B cell (primary cell): ENCODE results near the gene HBM. TPM values are rescaled to one million over a fixed set of nuclear protein-coding genes. Genes with fewer than 3 reads are reported as not detected.
A peak's percentile ranks its signal among the peaks of the same experiment; 100 is the strongest.

ENCODE experiments used
- ATAC-seq: fragments of 200-7000 bp; cut with Tn5 transposase; one replicate; pipeline ENCODE4 v1.10.0; 2021; ENCODE audit warnings: low read depth, mild to moderate bottlenecking, moderate number of reproducible peaks, moderate library complexity
- CTCF ChIA-PET: fragments of 350-600 bp; sonication (Branson Sonifier 250); formaldehyde crosslinking; loops from one replicate; lab custom pipeline; 2021; ENCODE audit warnings: antibody characterized with exemption, inconsistent platforms; lab: Charles Lee
- POLR2A ChIA-PET: fragments of 350-600 bp; sonication (Branson Sonifier 250); formaldehyde crosslinking; loops from one replicate; lab custom pipeline; 2021; ENCODE audit warnings: antibody characterized with exemption; lab: Charles Lee
- DNase-seq: peaks from one replicate; pipeline ENCODE4 v3.0.0; 2013
- H2AFZ ChIP-seq: 2 replicates; pipeline ENCODE4 v1.6.1; 2012; ENCODE audit warnings: mild to moderate bottlenecking, low read depth, low read length; ENCODE audit not compliant: insufficient read depth, poor library complexity, severe bottlenecking
- H3K27ac ChIP-seq, 2 donors: 1 replicate in 1 of 2; 2 replicates in 1 of 2; pipeline ENCODE4 v1.5.1; 2012 to 2013; ENCODE audit warnings: low read length in 2 of 2, mild to moderate bottlenecking in 2 of 2, moderate library complexity in 1 of 2
- H3K27me3 ChIP-seq, 4 experiments: fragments of 200-600 bp in 1 of 4; sonication (generic) in 1 of 4; replicated peaks in 1 of 4; 1 replicate in 2 of 4; 2 replicates in 2 of 4; pipeline versions ENCODE4 v1.6.1 to v1.7.0; 2013 to 2016; ENCODE audit warnings: low read length in 3 of 4, mild to moderate bottlenecking in 2 of 4, mixed read lengths in 1 of 4, moderate library complexity in 1 of 4; ENCODE audit not compliant: insufficient read depth in 4 of 4, control insufficient read depth in 3 of 4; ENCODE audit errors: control extremely low read depth in 1 of 4
- H3K36me3 ChIP-seq, 2 experiments: replicated peaks in 1 of 2; 1 replicate in 1 of 2; 2 replicates in 1 of 2; pipeline versions ENCODE4 v1.6.1 to v1.7.1; 2013; ENCODE audit warnings: low read length in 1 of 2; ENCODE audit not compliant: insufficient read depth in 2 of 2, control insufficient read depth in 1 of 2; ENCODE audit errors: control extremely low read depth in 1 of 2, extremely low read depth in 1 of 2
- H3K4me1 ChIP-seq, 2 donors: fragments of 200-600 bp in 1 of 2; sonication (generic) in 1 of 2; 1 replicate in 1 of 2; 2 replicates in 1 of 2; pipeline versions ENCODE4 v1.5.1 to v1.6.1; 2013 to 2017; ENCODE audit warnings: low read length in 2 of 2; ENCODE audit not compliant: control insufficient read depth in 2 of 2, insufficient read depth in 2 of 2
- H3K4me2 ChIP-seq: replicated peaks from 2 replicates; pipeline ENCODE3; 2012; ENCODE audit warnings: mild to moderate bottlenecking, low read depth, low read length; ENCODE audit not compliant: poor library complexity, severe bottlenecking
- H3K4me3 ChIP-seq, 5 experiments: fragments of 200-600 bp in 1 of 5; sonication (generic) in 1 of 5; 1 replicate in 3 of 5; 2 replicates in 2 of 5; pipeline versions ENCODE4 v1.5.1 to v1.7.0; 2011 to 2016; ENCODE audit warnings: low read length in 4 of 5, mild to moderate bottlenecking in 4 of 5, low read depth in 2 of 5, control low read depth in 1 of 5, moderate library complexity in 1 of 5; ENCODE audit not compliant: insufficient read depth in 1 of 5; ENCODE audit errors: control extremely low read depth in 1 of 5, extremely low read depth in 1 of 5
- H3K79me2 ChIP-seq: fragments of 200-600 bp; sonication (generic); one replicate; pipeline ENCODE4 v1.6.0; 2016; ENCODE audit warnings: low read length; ENCODE audit not compliant: control insufficient read depth, insufficient read depth
- H3K9ac ChIP-seq: fragments of 200-600 bp; sonication (generic); 2 replicates; pipeline ENCODE4 v1.6.1; 2017; ENCODE audit warnings: mild to moderate bottlenecking, low read length, moderate library complexity
- H3K9me3 ChIP-seq, 3 donors: one replicate each; pipeline versions ENCODE4 v1.6.1 to v1.7.1; 2013; ENCODE audit warnings: low read length in 2 of 3; ENCODE audit not compliant: control insufficient read depth in 2 of 3, insufficient read depth in 1 of 3; ENCODE audit errors: control extremely low read depth in 1 of 3
- H4K20me1 ChIP-seq: 2 replicates; pipeline ENCODE4 v1.6.0; 2012; ENCODE audit warnings: mild to moderate bottlenecking, low read length; ENCODE audit not compliant: insufficient read depth, control insufficient read depth, poor library complexity, severe bottlenecking
- H3K27ac Mint-ChIP-seq: one replicate; pipeline ENCODE4 v1.8.0; 2021; ENCODE audit warnings: mixed read lengths
- H3K27me3 Mint-ChIP-seq: one replicate; pipeline ENCODE4 v1.8.0; 2021; ENCODE audit warnings: mixed read lengths
- H3K4me1 Mint-ChIP-seq: one replicate; pipeline ENCODE4 v1.8.0; 2021; ENCODE audit warnings: mixed read lengths
- H3K4me3 Mint-ChIP-seq: one replicate; pipeline ENCODE4 v1.8.0; 2021; ENCODE audit warnings: mixed read lengths
- H3K9me3 Mint-ChIP-seq: one replicate; pipeline ENCODE4 v1.8.0; 2022; ENCODE audit warnings: mixed read lengths; ENCODE audit not compliant: insufficient read depth
- EZH2 ChIP-seq: IDR thresholded peaks from 2 replicates; pipeline ENCODE4 v1.6.1; 2012; ENCODE audit warnings: borderline replicate concordance, low read depth, mild to moderate bottlenecking, moderate library complexity, low read length; ENCODE audit not compliant: insufficient read depth, poor library complexity, severe bottlenecking
- WGBS: methylation state at CpG from one replicate; pipeline ENCODE4 v1.1.5; 2013; ENCODE audit warnings: missing lambda C conversion rate; ENCODE audit not compliant: insufficient coverage; 5-methylcytosine and 5-hydroxymethylcytosine counted together
- intact Hi-C: fragments of 100-400 bp; cut with micrococcal nuclease; formaldehyde crosslinking; loops from one replicate; pipeline ENCODE4 v1.10.0; 2022
- polyA plus RNA-seq: library from polyadenylated mRNA; depleted of rRNA; stranded (reverse); fragments of >200 nt; gene quantifications from 2 replicates; pipeline ENCODE4 v1.2.3, GENCODE V29; 2012
- total RNA-seq, 2 donors: library from RNA; stranded (reverse); fragments of 120-200 nt in 1 of 2; gene quantifications; 1 replicate in 1 of 2; 2 replicates in 1 of 2; pipeline versions ENCODE4 v1.2.3 to v1.2.4, GENCODE V29; 2013 to 2022
- TF ChIP-seq, protein P1 (sequence below): fragments of 200-600 bp; IDR thresholded peaks from one replicate; pipeline ENCODE4 v1.8.0; 2022; ENCODE audit warnings: antibody characterized with exemption, mild to moderate bottlenecking

HBM gene
- total and polyA plus RNA-seq, 2 donors (not counting 1 experiment from before 2014, with no cell fraction given): 0.64 TPM; not detected in 1

DNA sequence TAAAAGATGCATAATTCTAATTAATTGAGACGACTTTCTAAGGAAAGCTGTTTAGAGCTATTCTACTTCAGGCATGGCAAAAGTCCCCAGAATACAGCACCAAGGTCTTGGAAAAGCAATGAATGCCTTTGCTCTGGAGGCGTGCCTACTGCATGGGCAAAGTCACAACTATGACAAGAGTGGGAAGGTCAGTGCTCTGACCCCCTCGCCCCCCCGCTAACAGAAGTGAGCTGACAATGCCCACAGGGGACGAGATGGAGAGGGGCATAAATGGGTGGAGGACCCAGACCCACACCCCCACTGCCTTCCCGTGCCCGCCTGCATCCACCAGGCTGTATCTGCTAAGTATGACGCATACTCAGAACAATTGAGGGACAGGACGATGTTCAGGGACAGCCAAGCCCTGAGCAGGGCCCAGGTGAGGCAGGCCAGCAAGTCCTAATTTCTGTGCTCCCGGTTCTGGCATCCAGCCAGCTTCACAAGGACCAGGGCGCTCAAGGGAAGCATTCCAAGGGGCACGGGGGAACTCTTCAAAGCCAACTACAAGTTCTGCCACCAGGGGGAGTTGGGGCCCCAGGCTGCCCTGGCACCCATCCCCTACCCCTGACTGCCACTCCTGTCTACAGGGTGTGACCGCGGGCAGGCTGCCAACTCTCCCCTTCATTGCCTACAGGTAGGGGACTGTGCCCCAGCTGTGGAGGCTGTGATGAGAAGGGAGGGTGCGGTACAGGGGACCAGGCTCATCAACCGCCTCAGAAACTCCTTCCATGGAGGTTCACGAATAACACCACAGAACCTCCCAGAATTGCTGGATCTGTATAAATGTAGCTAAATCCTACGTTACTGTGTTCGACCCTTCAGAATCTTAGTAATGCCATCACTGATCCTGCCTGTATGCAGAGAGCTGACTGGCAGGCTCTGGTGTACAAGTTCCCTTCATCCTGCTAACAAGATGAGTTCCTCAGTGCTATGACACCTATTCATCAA is 48.1 kb upstream of the HBM start:
- CTCF ChIA-PET: interaction anchor here (0.6 to 4.5 kb wide), 11 partner anchors 9 to 248 kb away, joined by 3 to 43 read pairs (median 7); partner anchors contain the start of gene HBQ1
- intact Hi-C loops: loop anchor here (1.0 kb wide), 1 partner anchor 245 kb away; no protein-coding TSS in a partner anchor

More for the DNA sequence above, 48.1 kb upstream of the HBM start:
- Mint-ChIP-seq H3K27me3 (no peaks in the 10 kb centered on the region), H3K4me3 (no peak overlapping the region), H3K27ac (no peak overlapping the region), H3K9me3 (no peaks in the 10 kb centered on the region), H3K4me1 (peaks cover 4% of the 10 kb centered on the region)
- no peaks in the 10 kb centered on the region for H3K27me3 ChIP-seq
- no peak overlapping the region for H2AFZ ChIP-seq
- peak; percentile 80 for ATAC-seq
- peaks cover 0 to 13% of the 10 kb centered on the region in 2 experiments for H3K36me3 ChIP-seq
- peaks cover 0 to 6% of the 10 kb centered on the region in 2 donors for H3K4me1 ChIP-seq
- no peak overlapping the region for H3K9ac ChIP-seq
- H3K4me3 ChIP-seq: no peak overlapping the region
- POLR2A ChIA-PET: interaction anchor here (1.4 kb wide), 1 partner anchor 118 kb away, joined by 3 read pairs; no protein-coding TSS in a partner anchor
- TF ChIP-seq, protein P1, sequence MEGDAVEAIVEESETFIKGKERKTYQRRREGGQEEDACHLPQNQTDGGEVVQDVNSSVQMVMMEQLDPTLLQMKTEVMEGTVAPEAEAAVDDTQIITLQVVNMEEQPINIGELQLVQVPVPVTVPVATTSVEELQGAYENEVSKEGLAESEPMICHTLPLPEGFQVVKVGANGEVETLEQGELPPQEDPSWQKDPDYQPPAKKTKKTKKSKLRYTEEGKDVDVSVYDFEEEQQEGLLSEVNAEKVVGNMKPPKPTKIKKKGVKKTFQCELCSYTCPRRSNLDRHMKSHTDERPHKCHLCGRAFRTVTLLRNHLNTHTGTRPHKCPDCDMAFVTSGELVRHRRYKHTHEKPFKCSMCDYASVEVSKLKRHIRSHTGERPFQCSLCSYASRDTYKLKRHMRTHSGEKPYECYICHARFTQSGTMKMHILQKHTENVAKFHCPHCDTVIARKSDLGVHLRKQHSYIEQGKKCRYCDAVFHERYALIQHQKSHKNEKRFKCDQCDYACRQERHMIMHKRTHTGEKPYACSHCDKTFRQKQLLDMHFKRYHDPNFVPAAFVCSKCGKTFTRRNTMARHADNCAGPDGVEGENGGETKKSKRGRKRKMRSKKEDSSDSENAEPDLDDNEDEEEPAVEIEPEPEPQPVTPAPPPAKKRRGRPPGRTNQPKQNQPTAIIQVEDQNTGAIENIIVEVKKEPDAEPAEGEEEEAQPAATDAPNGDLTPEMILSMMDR: peak; percentile 82
- no peak for TF ChIP-seq EZH2
- peaks cover 4% of the 10 kb centered on the region for H4K20me1 ChIP-seq
- H3K4me2 ChIP-seq: no peak overlapping the region
- no peak overlapping the region for H3K27ac ChIP-seq
- H3K79me2 ChIP-seq: peaks cover 6% of the 10 kb centered on the region
- 76% methylated on average over 15 of the region's 19 CpGs for WGBS
- no peaks in the 10 kb centered on the region for H3K9me3 ChIP-seq
- DNase-seq: peak; percentile 78
